ENCODE results near the gene RBCK1. TPM values are rescaled to one million over a fixed set of nuclear protein-coding genes. Genes with fewer than 3 reads are reported as not detected.

Gene RBCK1
- total and polyA plus RNA-seq, 9 of the 15 experiments (the other 6 are each of a cell fraction or from before 2014, with no cell fraction given): 5.9 to 59.3 (median 26.5) TPM

DNA sequence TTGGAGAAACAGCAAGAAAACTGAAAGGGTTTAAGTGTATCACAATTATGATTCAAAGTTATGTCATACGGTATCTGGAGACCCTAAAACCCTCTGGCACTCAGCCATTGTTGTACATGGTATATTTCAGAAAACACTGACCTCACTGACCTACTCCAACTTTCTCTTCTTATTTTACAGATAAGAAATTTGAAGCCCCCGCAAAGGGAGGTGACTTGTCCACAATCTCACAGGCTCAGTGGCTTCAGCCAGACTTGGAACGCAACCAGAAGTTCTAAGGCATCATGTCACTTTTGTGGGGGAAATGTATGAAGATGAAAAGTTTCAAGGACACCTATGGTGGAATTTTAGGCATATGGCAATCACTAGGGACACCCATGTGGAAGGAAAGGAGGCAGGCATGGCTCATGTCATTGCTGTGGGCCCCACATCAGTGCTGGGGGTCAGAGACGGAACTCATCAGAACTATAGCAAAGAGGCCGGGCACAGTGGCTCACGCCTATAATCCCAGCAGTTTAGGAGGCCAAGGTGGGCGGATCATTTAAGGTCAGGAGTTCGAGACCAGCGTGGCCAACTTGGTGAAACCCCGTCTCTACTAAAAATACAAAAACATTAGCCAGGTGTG, 32.7 kb upstream of the RBCK1 start (continued):
- TF ChIP-seq, protein P1, sequence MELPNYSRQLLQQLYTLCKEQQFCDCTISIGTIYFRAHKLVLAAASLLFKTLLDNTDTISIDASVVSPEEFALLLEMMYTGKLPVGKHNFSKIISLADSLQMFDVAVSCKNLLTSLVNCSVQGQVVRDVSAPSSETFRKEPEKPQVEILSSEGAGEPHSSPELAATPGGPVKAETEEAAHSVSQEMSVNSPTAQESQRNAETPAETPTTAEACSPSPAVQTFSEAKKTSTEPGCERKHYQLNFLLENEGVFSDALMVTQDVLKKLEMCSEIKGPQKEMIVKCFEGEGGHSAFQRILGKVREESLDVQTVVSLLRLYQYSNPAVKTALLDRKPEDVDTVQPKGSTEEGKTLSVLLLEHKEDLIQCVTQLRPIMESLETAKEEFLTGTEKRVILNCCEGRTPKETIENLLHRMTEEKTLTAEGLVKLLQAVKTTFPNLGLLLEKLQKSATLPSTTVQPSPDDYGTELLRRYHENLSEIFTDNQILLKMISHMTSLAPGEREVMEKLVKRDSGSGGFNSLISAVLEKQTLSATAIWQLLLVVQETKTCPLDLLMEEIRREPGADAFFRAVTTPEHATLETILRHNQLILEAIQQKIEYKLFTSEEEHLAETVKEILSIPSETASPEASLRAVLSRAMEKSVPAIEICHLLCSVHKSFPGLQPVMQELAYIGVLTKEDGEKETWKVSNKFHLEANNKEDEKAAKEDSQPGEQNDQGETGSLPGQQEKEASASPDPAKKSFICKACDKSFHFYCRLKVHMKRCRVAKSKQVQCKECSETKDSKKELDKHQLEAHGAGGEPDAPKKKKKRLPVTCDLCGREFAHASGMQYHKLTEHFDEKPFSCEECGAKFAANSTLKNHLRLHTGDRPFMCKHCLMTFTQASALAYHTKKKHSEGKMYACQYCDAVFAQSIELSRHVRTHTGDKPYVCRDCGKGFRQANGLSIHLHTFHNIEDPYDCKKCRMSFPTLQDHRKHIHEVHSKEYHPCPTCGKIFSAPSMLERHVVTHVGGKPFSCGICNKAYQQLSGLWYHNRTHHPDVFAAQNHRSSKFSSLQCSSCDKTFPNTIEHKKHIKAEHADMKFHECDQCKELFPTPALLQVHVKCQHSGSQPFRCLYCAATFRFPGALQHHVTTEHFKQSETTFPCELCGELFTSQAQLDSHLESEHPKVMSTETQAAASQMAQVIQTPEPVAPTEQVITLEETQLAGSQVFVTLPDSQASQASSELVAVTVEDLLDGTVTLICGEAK (IDR thresholded peaks at IDR 0.05): no peak
- TF ChIP-seq, protein P1 (CRISPR knock-in tag; IDR thresholded peaks at IDR 0.05): no peak
- TF ChIP-seq, protein P2, sequence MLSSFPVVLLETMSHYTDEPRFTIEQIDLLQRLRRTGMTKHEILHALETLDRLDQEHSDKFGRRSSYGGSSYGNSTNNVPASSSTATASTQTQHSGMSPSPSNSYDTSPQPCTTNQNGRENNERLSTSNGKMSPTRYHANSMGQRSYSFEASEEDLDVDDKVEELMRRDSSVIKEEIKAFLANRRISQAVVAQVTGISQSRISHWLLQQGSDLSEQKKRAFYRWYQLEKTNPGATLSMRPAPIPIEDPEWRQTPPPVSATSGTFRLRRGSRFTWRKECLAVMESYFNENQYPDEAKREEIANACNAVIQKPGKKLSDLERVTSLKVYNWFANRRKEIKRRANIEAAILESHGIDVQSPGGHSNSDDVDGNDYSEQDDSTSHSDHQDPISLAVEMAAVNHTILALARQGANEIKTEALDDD (IDR thresholded peaks at IDR 0.05): no peak
- TF ChIP-seq SMAD1 (IDR thresholded peaks at IDR 0.05; ENCODE audit: low read depth, low read length, partially characterized antibody): no peak
- no peak for TF ChIP-seq EWSR1 (IDR thresholded peaks at IDR 0.05; ENCODE audit: borderline replicate concordance, low read depth, partially characterized antibody)
- peak; percentile 25 for TF ChIP-seq CCNT2 (IDR thresholded peaks at IDR 0.05; ENCODE audit: borderline replicate concordance, extremely low read depth, insufficient read length, low read depth, low read length)
- peak in 1 of 3 experiments; percentile 23 for TF ChIP-seq YY1 (IDR thresholded peaks at IDR 0.05; ENCODE audit: borderline replicate concordance in 1 of 3, control insufficient read depth in 1 of 3, extremely low read depth in 1 of 3, insufficient read depth in 3 of 3, insufficient read length in 1 of 3, insufficient replicate concordance in 2 of 3, low read depth in 1 of 3, low read length in 2 of 3)
- TF ChIP-seq, protein P3, sequence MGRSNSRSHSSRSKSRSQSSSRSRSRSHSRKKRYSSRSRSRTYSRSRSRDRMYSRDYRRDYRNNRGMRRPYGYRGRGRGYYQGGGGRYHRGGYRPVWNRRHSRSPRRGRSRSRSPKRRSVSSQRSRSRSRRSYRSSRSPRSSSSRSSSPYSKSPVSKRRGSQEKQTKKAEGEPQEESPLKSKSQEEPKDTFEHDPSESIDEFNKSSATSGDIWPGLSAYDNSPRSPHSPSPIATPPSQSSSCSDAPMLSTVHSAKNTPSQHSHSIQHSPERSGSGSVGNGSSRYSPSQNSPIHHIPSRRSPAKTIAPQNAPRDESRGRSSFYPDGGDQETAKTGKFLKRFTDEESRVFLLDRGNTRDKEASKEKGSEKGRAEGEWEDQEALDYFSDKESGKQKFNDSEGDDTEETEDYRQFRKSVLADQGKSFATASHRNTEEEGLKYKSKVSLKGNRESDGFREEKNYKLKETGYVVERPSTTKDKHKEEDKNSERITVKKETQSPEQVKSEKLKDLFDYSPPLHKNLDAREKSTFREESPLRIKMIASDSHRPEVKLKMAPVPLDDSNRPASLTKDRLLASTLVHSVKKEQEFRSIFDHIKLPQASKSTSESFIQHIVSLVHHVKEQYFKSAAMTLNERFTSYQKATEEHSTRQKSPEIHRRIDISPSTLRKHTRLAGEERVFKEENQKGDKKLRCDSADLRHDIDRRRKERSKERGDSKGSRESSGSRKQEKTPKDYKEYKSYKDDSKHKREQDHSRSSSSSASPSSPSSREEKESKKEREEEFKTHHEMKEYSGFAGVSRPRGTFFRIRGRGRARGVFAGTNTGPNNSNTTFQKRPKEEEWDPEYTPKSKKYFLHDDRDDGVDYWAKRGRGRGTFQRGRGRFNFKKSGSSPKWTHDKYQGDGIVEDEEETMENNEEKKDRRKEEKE (IDR thresholded peaks at IDR 0.05; ENCODE audit: borderline replicate concordance in 1 of 2, control insufficient read depth in 1 of 2, low read depth in 2 of 2, low read length in 1 of 2): no peak
- peak; percentile 23; the same call in 1 of the 2 replicates for TF ChIP-seq HSF4 (CRISPR knock-in tag; IDR thresholded peaks at IDR 0.05; ENCODE audit: borderline replicate concordance)
- TF ChIP-seq, protein P4, sequence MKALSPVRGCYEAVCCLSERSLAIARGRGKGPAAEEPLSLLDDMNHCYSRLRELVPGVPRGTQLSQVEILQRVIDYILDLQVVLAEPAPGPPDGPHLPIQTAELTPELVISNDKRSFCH (CRISPR knock-in tag; IDR thresholded peaks at IDR 0.05): no peak
- TF ChIP-seq, protein P4 (tag; IDR thresholded peaks at IDR 0.05): peak; percentile 56; the same call in 1 of the 2 replicates
